Vagina (tissue), 2 donors: ENCODE results near the gene TCOF1.

Experiments used
- POLR2A ChIP-seq, 2 donors: fragments of 450-650 bp; IDR thresholded peaks; one replicate each; pipeline ENCODE4 v1.6.1; 2017; ENCODE audit warnings: antibody characterized with exemption in 2 of 2, mild to moderate bottlenecking in 2 of 2, moderate library complexity in 2 of 2
- POLR2AphosphoS5 ChIP-seq, 2 donors: sonication (generic); formaldehyde crosslinking; IDR thresholded peaks; one replicate each; pipeline ENCODE4 v1.9.0; 2017; ENCODE audit warnings: antibody characterized with exemption in 2 of 2, mild to moderate bottlenecking in 2 of 2, low read depth in 1 of 2; ENCODE audit not compliant: insufficient read depth in 1 of 2
- TF ChIP-seq, protein P1 (sequence below), 3 experiments: fragments of 450-650 bp in 2 of 3; fragments of 200-600 bp in 1 of 3; sonication (generic) in 1 of 3; IDR thresholded peaks; one replicate each; pipeline ENCODE4 v1.5.1; 2017 to 2019; ENCODE audit warnings: antibody characterized with exemption in 3 of 3, mild to moderate bottlenecking in 2 of 3, moderate library complexity in 2 of 3

- TF ChIP-seq, protein P1, sequence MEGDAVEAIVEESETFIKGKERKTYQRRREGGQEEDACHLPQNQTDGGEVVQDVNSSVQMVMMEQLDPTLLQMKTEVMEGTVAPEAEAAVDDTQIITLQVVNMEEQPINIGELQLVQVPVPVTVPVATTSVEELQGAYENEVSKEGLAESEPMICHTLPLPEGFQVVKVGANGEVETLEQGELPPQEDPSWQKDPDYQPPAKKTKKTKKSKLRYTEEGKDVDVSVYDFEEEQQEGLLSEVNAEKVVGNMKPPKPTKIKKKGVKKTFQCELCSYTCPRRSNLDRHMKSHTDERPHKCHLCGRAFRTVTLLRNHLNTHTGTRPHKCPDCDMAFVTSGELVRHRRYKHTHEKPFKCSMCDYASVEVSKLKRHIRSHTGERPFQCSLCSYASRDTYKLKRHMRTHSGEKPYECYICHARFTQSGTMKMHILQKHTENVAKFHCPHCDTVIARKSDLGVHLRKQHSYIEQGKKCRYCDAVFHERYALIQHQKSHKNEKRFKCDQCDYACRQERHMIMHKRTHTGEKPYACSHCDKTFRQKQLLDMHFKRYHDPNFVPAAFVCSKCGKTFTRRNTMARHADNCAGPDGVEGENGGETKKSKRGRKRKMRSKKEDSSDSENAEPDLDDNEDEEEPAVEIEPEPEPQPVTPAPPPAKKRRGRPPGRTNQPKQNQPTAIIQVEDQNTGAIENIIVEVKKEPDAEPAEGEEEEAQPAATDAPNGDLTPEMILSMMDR (IDR thresholded peaks at IDR 0.05): no peak
- TF ChIP-seq POLR2A (IDR thresholded peaks at IDR 0.05) (no peak), POLR2AphosphoS5 (IDR thresholded peaks at IDR 0.05; ENCODE audit: insufficient read depth in 1 of 2, low read depth in 1 of 2) (no peak)
Observed at GRCh38 chr5:150329881-150330876, 27.3 kb upstream of the TCOF1 start.
